ENCODE measurements around the gene FRAT2.

The FRAT2 gene

GRCh38 chr10:97334370-97335175 is at the start of gene FRAT2:
FRAT2 (minus strand) TSS chr10:97334729; CDS start chr10:97334572, 157 bp downstream.
- DNase-seq, result peak; percentile 87

GRCh38 chr10:97384156-97384555 is 49.6 kb upstream of the FRAT2 start:
- no peak for DNase-seq

- no peak for DNase-seq
These were observed 48.6 kb upstream of the FRAT2 start for GRCh38 chr10:97383159-97383558.

- DNase-seq, result no peak
These were observed 47.1 kb upstream of the FRAT2 start for GRCh38 chr10:97381626-97382025.

- no peak for DNase-seq
These were observed 46.0 kb upstream of the FRAT2 start for GRCh38 chr10:97380516-97380915.

GRCh38 chr10:97378933-97379921 is 44.7 kb upstream of the FRAT2 start:
- DNase-seq, result no peak

- peak; percentile 85 for DNase-seq
These were observed 41.9 kb upstream of the FRAT2 start for GRCh38 chr10:97376413-97376812.

- DNase-seq, result no peak
These were observed 38.9 kb upstream of the FRAT2 start for GRCh38 chr10:97373456-97373855.

- DNase-seq, result peak; percentile 12
These were observed 37.8 kb upstream of the FRAT2 start for GRCh38 chr10:97372233-97372875.

- DNase-seq, result no peak
These were observed 37.2 kb upstream of the FRAT2 start for GRCh38 chr10:97371696-97372095.

GRCh38 chr10:97367126-97367649 is 32.7 kb upstream of the FRAT2 start:
- DNase-seq, result no peak

GRCh38 chr10:97366572-97366971 is 32.0 kb upstream of the FRAT2 start:
- DNase-seq, result no peak

GRCh38 chr10:97365761-97366351 is 31.3 kb upstream of the FRAT2 start:
- DNase-seq, result peak; percentile 99

GRCh38 chr10:97363071-97363470 is 28.5 kb upstream of the FRAT2 start:
- no peak for DNase-seq

GRCh38 chr10:97362310-97363033 is 27.9 kb upstream of the FRAT2 start:
- no peak for DNase-seq

- DNase-seq, result peak; percentile 45
These were observed 27.0 kb upstream of the FRAT2 start for GRCh38 chr10:97361537-97361901.

- peak; percentile 32 for DNase-seq
These were observed 26.4 kb upstream of the FRAT2 start for GRCh38 chr10:97360705-97361536.

GRCh38 chr10:97358781-97359180 is 24.3 kb upstream of the FRAT2 start:
- no peak for DNase-seq

- no peak for DNase-seq
These were observed 23.8 kb upstream of the FRAT2 start for GRCh38 chr10:97358349-97358748.

GRCh38 chr10:97356918-97357317 is 22.4 kb upstream of the FRAT2 start:
- no peak for DNase-seq

All from inflammatory macrophage treated with lipopolysaccharide for 4 hours (primary cell).